GM19463 (cell line): ENCODE measurements around the gene ATXN1.

Experiments
- ATAC-seq: cut with Tn5 transposase; IDR thresholded peaks from one replicate; pipeline ENCODE4 v1.9.1; 2021; ENCODE audit warnings: mild to moderate bottlenecking, moderate library complexity; ENCODE audit not compliant: unreplicated experiment

Gene ATXN1

GRCh38 chr6:16488813-16489212 is 272.4 kb downstream of the ATXN1 start:
- ATAC-seq = no peak

GRCh38 chr6:16487996-16488674 is 273.1 kb downstream of the ATXN1 start:
- no peak for ATAC-seq

DNA sequence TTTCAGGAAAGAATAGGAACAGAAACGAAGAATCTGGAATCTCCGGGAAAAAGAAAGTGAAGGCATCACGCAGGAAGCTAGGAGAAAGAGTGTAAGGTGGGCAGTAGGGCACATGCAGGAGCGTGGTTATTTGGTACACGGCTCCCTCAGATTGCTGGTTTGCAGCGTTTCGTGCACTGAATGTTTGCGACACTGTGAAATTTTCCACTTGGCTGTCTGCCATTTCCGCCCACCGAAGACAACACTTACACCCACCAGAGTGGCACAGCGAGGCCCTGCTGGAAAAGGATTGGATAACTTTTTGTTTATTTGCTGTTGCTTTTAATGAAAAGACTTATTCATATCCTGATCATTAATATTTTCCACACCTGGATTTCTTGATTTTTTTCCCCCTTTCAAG is 274.6 kb downstream of the ATXN1 start:
- ATAC-seq = no peak

GRCh38 chr6:16483315-16483875 is 277.9 kb downstream of the ATXN1 start:
- ATAC-seq = no peak

- no peak for ATAC-seq
These were observed 278.5 kb downstream of the ATXN1 start for GRCh38 chr6:16482702-16483314.

DNA sequence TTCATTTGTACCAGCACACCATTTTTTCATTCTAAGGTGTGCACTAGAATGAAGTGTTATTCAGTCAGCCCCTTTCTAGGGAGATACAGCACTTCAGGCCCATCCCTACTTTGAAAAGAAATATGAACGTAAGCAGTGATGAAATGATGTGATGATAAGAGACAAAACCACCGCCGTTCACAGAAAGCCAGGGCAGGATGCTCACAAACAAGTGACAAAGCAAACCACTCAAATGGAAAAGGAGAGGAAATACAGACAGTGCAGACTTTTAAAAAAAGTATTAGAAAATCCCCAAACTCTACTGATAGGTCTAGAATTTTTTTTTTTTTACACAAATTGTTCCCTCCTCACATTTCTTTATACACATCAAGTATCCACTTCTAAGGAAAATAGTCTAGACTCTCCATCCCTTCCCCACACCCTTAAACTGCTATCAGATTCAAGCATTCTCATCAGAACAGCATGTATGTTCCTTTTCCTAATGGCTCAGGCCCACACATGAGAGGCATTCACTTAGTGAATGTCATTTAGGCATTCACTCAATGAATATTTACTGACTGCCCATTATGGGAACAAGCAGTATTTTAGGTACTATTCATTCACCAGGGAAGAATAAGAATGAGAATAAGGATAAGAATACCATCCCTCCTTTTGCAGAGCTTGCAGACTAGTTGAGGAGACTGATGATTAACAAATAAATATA is 279.4 kb downstream of the ATXN1 start:
- peak; percentile 37 for ATAC-seq

- no peak for ATAC-seq
These were observed 280.3 kb downstream of the ATXN1 start for GRCh38 chr6:16480763-16481560.

DNA sequence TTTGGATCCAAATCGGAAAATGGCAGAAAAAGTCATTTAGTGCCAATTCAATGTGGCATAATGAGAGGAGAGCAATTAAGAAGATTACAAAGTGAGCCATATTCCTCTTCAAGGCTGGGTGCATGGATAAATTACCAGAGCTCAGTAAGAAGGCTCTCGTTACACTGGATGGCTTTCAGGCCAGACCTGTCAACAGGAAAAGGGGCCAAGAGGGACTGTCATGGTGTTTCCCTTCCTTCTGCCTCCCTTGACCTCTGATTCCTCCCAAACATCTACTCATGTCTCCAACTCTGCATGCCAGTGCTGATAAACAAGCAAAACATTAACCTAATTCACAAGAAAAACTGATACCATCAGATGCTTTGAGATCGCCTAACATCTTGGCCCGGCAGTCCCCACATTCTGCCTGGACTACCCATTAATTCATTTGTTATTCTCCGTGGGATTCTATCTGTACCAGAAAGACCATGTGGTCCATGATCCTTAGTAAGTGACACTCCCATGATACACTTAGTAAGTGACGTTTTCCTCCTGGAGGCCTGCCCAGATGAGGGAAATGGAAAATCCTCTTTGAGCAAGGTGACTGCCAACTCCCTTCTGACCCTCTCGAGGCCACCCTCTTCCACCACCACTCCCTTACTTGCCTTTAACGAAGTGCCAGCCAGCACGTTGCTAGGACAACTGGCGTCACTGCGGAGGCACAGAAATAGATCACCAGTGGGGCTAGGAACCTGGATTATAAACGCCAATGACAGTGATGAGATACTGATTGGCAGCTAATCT is 283.7 kb downstream of the ATXN1 start:
- ATAC-seq = no peak

DNA sequence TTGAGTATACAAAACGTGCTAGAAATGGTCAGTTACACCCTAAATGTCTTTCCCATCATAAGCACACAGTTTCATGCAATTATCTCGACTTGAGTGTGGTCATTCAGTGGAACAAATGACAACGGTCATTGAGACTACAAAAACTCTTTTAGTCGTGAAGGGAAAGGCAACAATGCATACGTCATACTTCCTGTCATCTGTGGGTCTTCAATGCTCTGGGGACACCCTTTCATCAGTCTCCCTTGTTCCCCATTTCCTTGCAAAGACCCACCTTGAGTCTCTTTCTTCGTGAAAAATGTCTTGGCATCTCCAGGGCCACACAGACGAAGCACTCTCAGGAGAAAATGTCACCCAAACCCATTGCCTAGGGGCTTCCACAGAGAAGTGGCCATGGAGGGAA is 284.4 kb downstream of the ATXN1 start:
- ATAC-seq = no peak

DNA sequence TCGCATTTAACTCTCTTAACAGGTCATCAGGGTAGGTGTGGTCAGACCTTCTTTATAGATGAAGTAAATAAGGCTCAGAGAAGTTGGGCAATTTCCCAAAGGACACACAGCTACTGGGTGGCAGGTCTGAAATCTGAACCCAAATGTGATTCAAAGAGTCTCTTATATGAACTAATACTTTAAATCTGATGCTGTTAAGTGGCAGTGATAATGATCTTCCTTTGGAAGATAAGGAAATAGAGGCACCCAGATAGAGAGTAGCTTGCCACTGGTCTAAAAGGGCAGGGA is 285.8 kb downstream of the ATXN1 start:
- ATAC-seq = no peak

- peak; percentile 22 for ATAC-seq
These were observed 286.3 kb downstream of the ATXN1 start for GRCh38 chr6:16474772-16475493.

DNA sequence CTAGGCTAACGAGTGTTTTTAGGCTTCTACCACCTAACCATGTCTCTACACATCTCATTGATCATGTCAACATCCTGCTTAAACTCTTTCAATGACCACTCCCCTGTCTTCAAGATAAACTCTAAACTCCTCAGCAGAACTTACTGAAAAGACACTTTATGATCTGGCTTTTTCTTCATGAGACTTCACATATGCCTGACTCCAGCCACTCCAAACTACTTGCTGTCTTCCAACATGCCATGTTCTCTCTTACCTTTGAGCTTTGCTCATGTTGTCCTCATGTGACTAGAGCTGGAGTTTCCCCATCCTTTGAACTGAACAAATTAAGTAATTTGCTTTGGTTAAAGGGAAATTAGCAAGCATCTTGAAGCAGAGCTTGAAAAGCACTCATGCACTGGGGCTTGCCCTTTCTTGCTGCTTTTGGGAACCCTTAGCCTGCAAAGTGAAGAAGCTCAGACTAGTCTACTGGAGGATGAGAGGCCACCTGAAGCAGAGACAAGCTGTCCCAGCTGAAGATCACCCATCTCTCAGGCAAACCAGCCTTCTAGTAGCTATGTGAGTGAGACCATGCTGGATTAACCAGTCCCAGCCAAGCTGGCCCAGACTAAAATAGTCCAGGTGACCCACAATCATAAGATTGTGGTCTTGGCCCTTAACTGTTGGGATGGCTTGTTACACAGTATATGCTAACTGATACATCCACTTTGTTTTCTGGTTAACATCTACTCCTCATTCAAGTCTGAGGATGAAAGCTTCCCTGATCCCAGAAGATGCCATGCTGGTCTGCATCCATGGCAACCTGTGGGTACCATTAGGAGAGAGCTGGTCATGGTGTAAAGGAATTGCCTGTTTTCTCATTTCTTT is 287.1 kb downstream of the ATXN1 start:
- no peak for ATAC-seq

- ATAC-seq = peak; percentile 51
These were observed 287.9 kb downstream of the ATXN1 start for GRCh38 chr6:16473184-16473907.

DNA sequence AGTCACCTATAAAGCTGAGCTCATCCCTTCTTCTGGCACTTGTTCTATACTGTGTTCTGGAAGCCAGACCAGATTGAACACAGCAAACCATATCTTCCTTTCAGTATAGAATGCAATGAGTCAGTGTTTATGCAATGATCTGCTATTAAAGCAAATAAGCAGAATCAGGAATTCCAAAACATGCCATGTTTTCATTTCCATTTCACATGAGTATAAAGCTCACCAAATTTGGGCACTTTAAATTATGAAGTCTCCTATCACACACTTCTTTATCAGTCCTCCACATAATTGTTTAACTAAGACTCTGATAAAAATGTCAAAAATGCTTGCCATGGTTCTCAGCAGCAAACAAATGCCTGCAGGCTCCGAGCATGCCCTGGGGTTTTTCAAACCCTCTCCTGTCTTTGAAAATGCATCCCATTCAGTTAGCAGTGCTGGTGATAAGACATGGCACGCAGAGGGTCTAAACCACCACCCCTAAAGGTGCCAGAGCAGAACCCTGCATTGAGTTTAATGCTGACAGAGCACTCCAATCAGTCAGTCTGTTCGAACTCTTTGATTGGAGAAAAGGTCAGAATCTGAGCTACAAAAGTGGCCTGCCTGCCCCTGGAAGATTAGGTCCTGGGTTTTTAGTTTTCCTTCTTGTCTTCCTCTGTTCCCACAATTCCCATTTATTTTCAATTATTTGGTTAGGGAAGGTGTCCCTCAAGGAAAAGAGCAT is 288.8 kb downstream of the ATXN1 start:
- no peak for ATAC-seq

DNA sequence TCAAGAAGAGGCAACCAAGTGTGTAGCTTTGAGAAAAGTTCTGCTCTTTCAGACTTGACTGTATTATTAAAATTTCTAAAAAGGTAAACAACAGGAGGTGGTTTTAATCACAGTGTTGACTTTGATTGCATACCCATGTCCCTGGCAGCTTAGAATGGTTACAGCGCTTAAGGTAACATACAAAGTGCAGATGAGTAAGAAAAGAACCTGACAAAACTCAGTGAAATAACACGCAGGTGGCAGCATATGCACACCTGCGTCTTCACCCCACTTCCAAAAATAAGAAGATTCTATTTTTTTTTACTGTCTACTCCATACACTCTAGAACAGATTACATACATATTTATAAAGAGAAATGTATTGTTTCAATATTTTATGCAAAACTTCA is 289.4 kb downstream of the ATXN1 start:
- no peak for ATAC-seq

DNA sequence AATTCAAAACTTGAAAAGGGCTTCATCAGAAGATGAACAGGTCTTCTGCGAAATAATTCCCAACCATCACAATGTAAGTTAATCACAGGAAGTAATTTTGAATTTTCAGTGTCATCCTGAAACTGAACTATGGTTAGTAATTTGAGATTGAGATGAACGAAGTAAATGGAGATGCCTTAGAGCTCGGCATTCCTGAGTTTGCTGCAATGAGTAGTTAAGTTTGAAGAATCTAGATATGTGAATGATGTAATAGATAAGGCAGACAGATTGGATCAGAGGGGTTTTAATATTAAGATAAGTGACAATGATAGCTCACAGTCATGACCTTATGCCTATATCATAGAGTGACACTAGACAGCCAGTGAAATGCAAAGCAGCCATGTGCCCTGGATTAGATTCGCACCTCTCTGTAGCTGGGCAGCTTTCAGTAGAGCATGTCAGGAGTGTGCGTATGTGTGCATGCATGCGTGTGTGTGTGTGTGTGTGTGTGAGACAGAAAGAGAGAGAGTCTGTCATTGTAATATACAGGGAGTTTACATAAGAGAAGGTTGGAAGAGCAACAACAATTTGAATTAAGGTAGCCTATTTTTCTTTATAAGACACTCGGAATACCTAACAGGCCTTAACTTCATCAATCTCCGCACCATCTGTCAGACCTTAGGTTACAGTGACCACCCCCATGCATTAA is 289.9 kb downstream of the ATXN1 start:
- ATAC-seq = peak; percentile 42
